ENCODE measurements around the gene TMEM30B.

DNA sequence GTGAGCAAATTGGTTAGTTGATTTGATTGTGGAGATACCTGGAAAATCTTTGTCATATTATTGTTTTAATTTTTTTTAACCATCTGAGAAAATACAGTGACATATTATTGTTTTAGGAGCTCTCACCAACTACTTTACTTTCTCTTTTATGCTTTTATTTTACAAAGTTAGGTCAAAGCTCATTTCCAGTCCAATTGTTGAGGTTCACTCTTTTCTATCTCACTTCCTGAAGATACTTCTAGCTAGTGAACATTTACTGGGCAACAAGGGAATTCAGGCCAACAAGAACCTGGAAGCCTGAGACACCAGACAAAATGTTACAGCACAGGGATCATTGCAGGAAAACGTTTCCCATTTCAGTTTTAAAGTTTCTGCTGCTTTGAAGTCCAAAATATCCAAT is 3.9 kb downstream of the TMEM30B start:
- TF ChIP-seq POLR2AphosphoS5 (IDR thresholded peaks at IDR 0.05) (no peak), POLR2A (IDR thresholded peaks at IDR 0.05; ENCODE audit: low read depth) (no peak)
- TF ChIP-seq, protein P1, sequence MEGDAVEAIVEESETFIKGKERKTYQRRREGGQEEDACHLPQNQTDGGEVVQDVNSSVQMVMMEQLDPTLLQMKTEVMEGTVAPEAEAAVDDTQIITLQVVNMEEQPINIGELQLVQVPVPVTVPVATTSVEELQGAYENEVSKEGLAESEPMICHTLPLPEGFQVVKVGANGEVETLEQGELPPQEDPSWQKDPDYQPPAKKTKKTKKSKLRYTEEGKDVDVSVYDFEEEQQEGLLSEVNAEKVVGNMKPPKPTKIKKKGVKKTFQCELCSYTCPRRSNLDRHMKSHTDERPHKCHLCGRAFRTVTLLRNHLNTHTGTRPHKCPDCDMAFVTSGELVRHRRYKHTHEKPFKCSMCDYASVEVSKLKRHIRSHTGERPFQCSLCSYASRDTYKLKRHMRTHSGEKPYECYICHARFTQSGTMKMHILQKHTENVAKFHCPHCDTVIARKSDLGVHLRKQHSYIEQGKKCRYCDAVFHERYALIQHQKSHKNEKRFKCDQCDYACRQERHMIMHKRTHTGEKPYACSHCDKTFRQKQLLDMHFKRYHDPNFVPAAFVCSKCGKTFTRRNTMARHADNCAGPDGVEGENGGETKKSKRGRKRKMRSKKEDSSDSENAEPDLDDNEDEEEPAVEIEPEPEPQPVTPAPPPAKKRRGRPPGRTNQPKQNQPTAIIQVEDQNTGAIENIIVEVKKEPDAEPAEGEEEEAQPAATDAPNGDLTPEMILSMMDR (IDR thresholded peaks at IDR 0.05): no peak
